OCI-LY7 (cell line): ENCODE measurements around the gene SOCS6. TPM values are rescaled to one million over a fixed set of nuclear protein-coding genes. Genes with fewer than 3 reads are reported as not detected.

ENCODE experiments used
- BruUV-seq: library from RNA; stranded (reverse); fragments of 400-500 nt; replicated peaks from 2 replicates; lab custom pipeline; 2021; lab: Mats Ljungman, UMichigan
- CTCF ChIA-PET: fragments of 300-600 bp; sonication (Branson Sonifier 250); formaldehyde crosslinking; loops from one replicate; lab custom pipeline; 2022; ENCODE audit warnings: antibody characterized with exemption; ENCODE audit not compliant: unreplicated experiment; lab: Charles Lee
- POLR2A ChIA-PET: fragments of 300-600 bp; sonication (Branson Sonifier 250); formaldehyde crosslinking; loops from one replicate; lab custom pipeline; 2022; ENCODE audit warnings: antibody characterized with exemption; lab: Charles Lee
- DNase-seq: peaks from one replicate; pipeline ENCODE4 v3.0.0-alpha.2; 2015; ENCODE audit warnings: low spot score
- H2AFZ ChIP-seq: fragments of 200-600 bp; sonication (generic), shearing (Covaris generic); 2 replicates; pipeline ENCODE4 v1.6.1; 2014; ENCODE audit warnings: mild to moderate bottlenecking, antibody characterized with exemption, low read length, moderate library complexity
- H3K27ac ChIP-seq: fragments of 200-600 bp; sonication (generic); 2 replicates; pipeline ENCODE4 v1.5.1; 2014; ENCODE audit warnings: mixed run types, low read depth, mild to moderate bottlenecking, moderate library complexity, low read length, inconsistent platforms; ENCODE audit not compliant: poor library complexity, severe bottlenecking
- H3K36me3 ChIP-seq: fragments of 200-600 bp; sonication (generic); 2 replicates; pipeline ENCODE4 v1.6.1; 2014; ENCODE audit warnings: mild to moderate bottlenecking, antibody characterized with exemption, low read length, moderate library complexity, mixed read lengths; ENCODE audit not compliant: insufficient read depth
- H3K4me1 ChIP-seq: fragments of 200-600 bp; sonication (generic); 2 replicates; pipeline ENCODE4 v1.5.1; 2014; ENCODE audit warnings: mild to moderate bottlenecking, low read length; ENCODE audit not compliant: insufficient read depth, poor library complexity, severe bottlenecking
- H3K4me2 ChIP-seq: fragments of 200-600 bp; sonication (generic); 2 replicates; pipeline ENCODE4 v1.6.1; 2014; ENCODE audit warnings: mild to moderate bottlenecking, low read length
- H3K4me3 ChIP-seq: fragments of 200-600 bp; sonication (generic); 2 replicates; pipeline ENCODE4 v1.5.1; 2014; ENCODE audit warnings: mild to moderate bottlenecking, low read depth, low read length; ENCODE audit not compliant: poor library complexity, severe bottlenecking
- H3K79me2 ChIP-seq: fragments of 200-600 bp; sonication (generic); 2 replicates; pipeline ENCODE4 v1.6.1; 2016; ENCODE audit warnings: low read depth, mild to moderate bottlenecking, low read length, moderate library complexity, mixed read lengths; ENCODE audit not compliant: insufficient read depth
- H3K9me2 ChIP-seq: fragments of 200-600 bp; sonication (generic); 2 replicates; pipeline ENCODE4 v1.6.1; 2016; ENCODE audit warnings: mild to moderate bottlenecking, low read length, mixed read lengths; ENCODE audit not compliant: insufficient read depth
- H3K9me3 ChIP-seq: fragments of 200-600 bp; sonication (generic); 2 replicates; pipeline ENCODE4 v1.6.1; 2014; ENCODE audit warnings: mild to moderate bottlenecking, mixed run types, low read length, mixed read lengths
- H4K20me1 ChIP-seq: fragments of 200-600 bp; sonication (generic); 2 replicates; pipeline ENCODE4 v1.6.1; 2014; ENCODE audit warnings: mild to moderate bottlenecking, antibody characterized with exemption, low read length, moderate library complexity, mixed read lengths; ENCODE audit not compliant: insufficient read depth
- EZH2phosphoT487 ChIP-seq: fragments of 200-600 bp; sonication (generic); IDR thresholded peaks from 2 replicates; pipeline ENCODE4 v1.6.1; 2018; ENCODE audit warnings: low read depth, borderline replicate concordance, mild to moderate bottlenecking, mixed run types, antibody characterized with exemption, low read length, moderate library complexity, mixed read lengths
- intact Hi-C: fragments of 100-400 bp; cut with micrococcal nuclease; formaldehyde crosslinking; loops from one replicate; pipeline ENCODE4 v1.10.0; 2022; ENCODE audit not compliant: unreplicated experiment
- total RNA-seq, 2 experiments: library from RNA; depleted of rRNA in 1 of 2; stranded (reverse); fragments of >200 nt in 1 of 2; shearing (Covaris generic) in 1 of 2; gene quantifications; 2 replicates each; pipeline ENCODE4 v1.2.3, GENCODE V29; 2014 to 2022
- TF ChIP-seq, protein P1 (sequence below): fragments of 200-600 bp; sonication (generic); conservative IDR thresholded peaks from 2 replicates; pipeline ENCODE4 v1.5.1; 2014; ENCODE audit warnings: mild to moderate bottlenecking, antibody characterized with exemption, low read length, moderate library complexity, mixed read lengths

Gene SOCS6
- total RNA-seq, 2 experiments from 2014 or later: not detected

DNA sequence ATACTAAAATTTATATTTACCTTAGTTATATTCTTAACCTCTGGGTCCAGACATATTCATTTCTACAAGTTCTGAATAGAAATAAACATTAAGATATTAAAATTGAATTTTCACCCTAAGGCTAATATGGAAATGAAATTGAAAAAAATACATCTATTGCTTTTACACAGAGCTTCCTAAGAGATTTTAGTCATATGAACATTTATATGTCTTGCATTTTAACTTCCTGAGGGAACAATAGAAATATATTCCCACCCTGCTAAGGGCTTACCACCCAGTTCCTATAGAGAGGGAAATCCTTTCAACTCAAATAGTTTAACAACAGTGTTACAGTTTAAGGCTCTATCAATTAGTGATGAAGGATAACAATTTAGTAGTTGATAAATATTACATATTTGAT is 60.5 kb downstream of the SOCS6 start:
- intact Hi-C loops: no loop called here
- BruUV-seq: no TSS peak
- H3K36me3 ChIP-seq: no peaks in the 10 kb centered on the region
- no peaks in the 10 kb centered on the region for H3K79me2 ChIP-seq
- ChIA-PET POLR2A (interaction anchor here (0.6 to 0.7 kb wide), 2 partner anchors 15 to 380 kb away, joined by 3 read pairs; no protein-coding TSS in a partner anchor), CTCF (no interaction called here)
- no peaks in the 10 kb centered on the region for H3K9me2 ChIP-seq
- no peaks in the 10 kb centered on the region for H3K9me3 ChIP-seq
- no peak overlapping the region for H3K27ac ChIP-seq
- TF ChIP-seq, protein P1, sequence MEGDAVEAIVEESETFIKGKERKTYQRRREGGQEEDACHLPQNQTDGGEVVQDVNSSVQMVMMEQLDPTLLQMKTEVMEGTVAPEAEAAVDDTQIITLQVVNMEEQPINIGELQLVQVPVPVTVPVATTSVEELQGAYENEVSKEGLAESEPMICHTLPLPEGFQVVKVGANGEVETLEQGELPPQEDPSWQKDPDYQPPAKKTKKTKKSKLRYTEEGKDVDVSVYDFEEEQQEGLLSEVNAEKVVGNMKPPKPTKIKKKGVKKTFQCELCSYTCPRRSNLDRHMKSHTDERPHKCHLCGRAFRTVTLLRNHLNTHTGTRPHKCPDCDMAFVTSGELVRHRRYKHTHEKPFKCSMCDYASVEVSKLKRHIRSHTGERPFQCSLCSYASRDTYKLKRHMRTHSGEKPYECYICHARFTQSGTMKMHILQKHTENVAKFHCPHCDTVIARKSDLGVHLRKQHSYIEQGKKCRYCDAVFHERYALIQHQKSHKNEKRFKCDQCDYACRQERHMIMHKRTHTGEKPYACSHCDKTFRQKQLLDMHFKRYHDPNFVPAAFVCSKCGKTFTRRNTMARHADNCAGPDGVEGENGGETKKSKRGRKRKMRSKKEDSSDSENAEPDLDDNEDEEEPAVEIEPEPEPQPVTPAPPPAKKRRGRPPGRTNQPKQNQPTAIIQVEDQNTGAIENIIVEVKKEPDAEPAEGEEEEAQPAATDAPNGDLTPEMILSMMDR: no peak
- no peak for DNase-seq
- no peak overlapping the region for H3K4me2 ChIP-seq
- no peak overlapping the region for H2AFZ ChIP-seq
- no peak overlapping the region for H3K4me3 ChIP-seq
- H3K4me1 ChIP-seq: no peaks in the 10 kb centered on the region
- H4K20me1 ChIP-seq: no peaks in the 10 kb centered on the region

DNA sequence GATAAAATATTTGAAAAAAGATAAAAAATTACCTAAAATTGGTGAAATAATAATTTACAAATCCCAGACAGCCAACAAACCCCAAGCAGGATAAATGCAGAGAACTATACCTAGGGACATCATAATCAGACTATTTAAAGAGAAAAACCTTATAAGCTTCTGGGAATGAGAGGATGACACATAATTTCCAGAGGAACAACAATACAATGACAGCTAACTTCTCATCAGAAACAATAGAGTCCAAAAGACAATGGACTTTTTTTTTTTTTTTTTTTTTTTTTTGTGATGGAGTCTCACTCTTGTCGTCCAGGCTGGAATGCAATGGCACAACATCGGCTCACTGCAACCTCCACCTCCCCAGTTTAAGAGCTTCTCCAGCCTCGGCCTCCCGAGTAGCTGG is 65.2 kb downstream of the SOCS6 start:
- no peaks in the 10 kb centered on the region for H3K4me1 ChIP-seq
- no peak overlapping the region for H3K4me2 ChIP-seq
- no peaks in the 10 kb centered on the region for H3K79me2 ChIP-seq
- no peak for DNase-seq
- H3K36me3 ChIP-seq: no peaks in the 10 kb centered on the region
- H3K4me3 ChIP-seq: no peak overlapping the region
- no peaks in the 10 kb centered on the region for H3K9me2 ChIP-seq
- H3K27ac ChIP-seq: no peak overlapping the region
- TF ChIP-seq, protein P1: no peak
- TF ChIP-seq EZH2phosphoT487: no peak
- no peaks in the 10 kb centered on the region for H4K20me1 ChIP-seq
- BruUV-seq: no TSS peak
- H3K9me3 ChIP-seq: no peaks in the 10 kb centered on the region
- intact Hi-C loops: no loop called here
- POLR2A ChIA-PET: no interaction called here
- H2AFZ ChIP-seq: no peak overlapping the region
- CTCF ChIA-PET: no interaction called here

DNA sequence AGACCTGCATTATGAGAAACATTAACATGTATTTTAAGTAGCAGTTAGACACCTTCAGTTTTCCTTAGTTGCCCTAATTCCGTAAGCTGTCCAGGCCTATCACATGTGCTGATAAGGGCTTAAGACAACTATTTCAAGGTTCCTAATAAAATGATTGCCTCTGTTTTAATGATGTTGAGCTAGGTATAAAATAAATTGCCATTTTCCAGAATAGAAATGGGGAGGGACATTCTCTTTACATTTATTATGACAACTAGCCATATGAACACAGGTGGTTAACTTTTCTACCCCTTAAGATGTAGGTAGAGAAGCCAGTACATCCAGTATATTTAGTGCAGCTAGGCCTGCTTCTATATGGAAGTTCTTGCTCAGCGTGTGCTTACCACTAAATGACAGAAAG is 65.9 kb downstream of the SOCS6 start:
- H3K79me2 ChIP-seq: no peaks in the 10 kb centered on the region
- BruUV-seq: no TSS peak
- intact Hi-C loops: no loop called here
- no peaks in the 10 kb centered on the region for H3K9me2 ChIP-seq
- CTCF ChIA-PET: no interaction called here
- H3K4me2 ChIP-seq: no peak overlapping the region
- no peak overlapping the region for H2AFZ ChIP-seq
- no peaks in the 10 kb centered on the region for H3K36me3 ChIP-seq
- H3K9me3 ChIP-seq: no peaks in the 10 kb centered on the region
- H3K27ac ChIP-seq: no peak overlapping the region
- no peak for TF ChIP-seq EZH2phosphoT487
- TF ChIP-seq, protein P1: no peak
- H4K20me1 ChIP-seq: no peaks in the 10 kb centered on the region
- no peaks in the 10 kb centered on the region for H3K4me1 ChIP-seq
- DNase-seq: no peak
- POLR2A ChIA-PET: no interaction called here
- no peak overlapping the region for H3K4me3 ChIP-seq
